ENCODE results near the gene TEX22.

Gene TEX22

GRCh38 chr14:105398726-105399465 lies 558 bp downstream of the TEX22 start:
- peak in 1 of 3 donors; percentile 35 for DNase-seq (ENCODE audit: low read depth in 3 of 3, low spot score in 1 of 3)

- no peak for DNase-seq (ENCODE audit: low read depth in 3 of 3, low spot score in 1 of 3)
These were observed 1.1 kb downstream of the TEX22 start for GRCh38 chr14:105399466-105399775.

GRCh38 chr14:105400016-105400415 lies 1.7 kb downstream of the TEX22 start:
- no peak for DNase-seq (ENCODE audit: low read depth in 3 of 3, low spot score in 1 of 3)

GRCh38 chr14:105401699-105402098 lies 3.4 kb downstream of the TEX22 start:
- no peak for DNase-seq (ENCODE audit: low read depth in 3 of 3, low spot score in 1 of 3)

- DNase-seq (ENCODE audit: low read depth in 3 of 3, low spot score in 1 of 3): no peak
These were observed 10.3 kb downstream of the TEX22 start for GRCh38 chr14:105408592-105408991.

- no peak for DNase-seq (ENCODE audit: low read depth in 3 of 3, low spot score in 1 of 3)
These were observed 11.0 kb downstream of the TEX22 start for GRCh38 chr14:105409364-105409763.

GRCh38 chr14:105410642-105411016 lies 12.3 kb downstream of the TEX22 start:
- no peak for DNase-seq (ENCODE audit: low read depth in 3 of 3, low spot score in 1 of 3)

GRCh38 chr14:105411017-105411941 lies 12.9 kb downstream of the TEX22 start:
- no peak for DNase-seq (ENCODE audit: low read depth in 3 of 3, low spot score in 1 of 3)

- DNase-seq (ENCODE audit: low read depth in 3 of 3, low spot score in 1 of 3): no peak
These were observed 13.8 kb downstream of the TEX22 start for GRCh38 chr14:105411985-105412770.

- DNase-seq (ENCODE audit: low read depth in 3 of 3, low spot score in 1 of 3): no peak
These were observed 14.6 kb downstream of the TEX22 start for GRCh38 chr14:105412771-105413543.

GRCh38 chr14:105413544-105413886 lies 15.2 kb downstream of the TEX22 start:
- no peak for DNase-seq (ENCODE audit: low read depth in 3 of 3, low spot score in 1 of 3)

- DNase-seq (ENCODE audit: low read depth in 3 of 3, low spot score in 1 of 3): peak in 1 of 3 donors; percentile 66
These were observed 16.4 kb downstream of the TEX22 start for GRCh38 chr14:105414456-105415371.

- DNase-seq (ENCODE audit: low read depth in 3 of 3, low spot score in 1 of 3): no peak
These were observed 17.4 kb downstream of the TEX22 start for GRCh38 chr14:105415481-105416428.

GRCh38 chr14:105416671-105417070 lies 18.3 kb downstream of the TEX22 start:
- no peak for DNase-seq (ENCODE audit: low read depth in 3 of 3, low spot score in 1 of 3)

GRCh38 chr14:105417690-105418121 lies 19.4 kb downstream of the TEX22 start:
- no peak for DNase-seq (ENCODE audit: low read depth in 3 of 3, low spot score in 1 of 3)

GRCh38 chr14:105418269-105419194 lies 20.2 kb downstream of the TEX22 start:
- no peak for DNase-seq (ENCODE audit: low read depth in 3 of 3, low spot score in 1 of 3)

GRCh38 chr14:105419195-105420091 lies 21.1 kb downstream of the TEX22 start, which contains the start of gene MTA1:
Gene MTA1, plus strand, starts transcription at chr14:105419827. Its CDS starts 209 bp downstream, at chr14:105420036.
- peak in 2 of 3 donors; percentile 17 to 45 for DNase-seq (ENCODE audit: low read depth in 3 of 3, low spot score in 1 of 3)

Measured in stimulated activated CD4-positive, alpha-beta T cell treated with anti-CD3 and anti-CD28 coated beads, TNF-alpha, amount 100 ng/mL, for 1 hour (primary cell).